HG02623 (cell line): ENCODE measurements around the gene KLHL5.

Experiments used
- ATAC-seq: cut with Tn5 transposase; IDR thresholded peaks from one replicate; pipeline ENCODE4 v1.9.1; 2021; ENCODE audit warnings: moderate library complexity; ENCODE audit not compliant: unreplicated experiment

Gene KLHL5

DNA sequence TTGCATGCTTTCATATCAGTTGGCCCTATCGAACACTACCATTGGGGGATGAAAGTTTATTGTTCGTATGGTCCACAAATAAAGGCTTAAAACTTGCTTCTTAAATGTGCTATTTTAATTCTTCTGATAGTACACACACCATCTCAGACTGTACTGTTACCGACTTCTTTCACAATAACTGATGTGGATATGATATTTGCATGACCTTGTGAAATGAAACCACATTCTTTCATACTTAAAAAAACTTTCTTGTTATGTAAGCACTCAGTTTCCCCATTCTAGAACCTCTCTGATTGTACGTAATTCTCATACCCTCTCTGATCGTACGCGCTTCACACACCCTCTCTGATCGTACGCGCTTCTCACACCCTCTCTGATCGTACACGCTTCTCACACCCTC is 108.3 kb downstream of the KLHL5 start:
- ATAC-seq = no peak
